ENCODE data around the gene ERMP1. TPM values are rescaled to one million over a fixed set of nuclear protein-coding genes. Genes with fewer than 3 reads are reported as not detected.

The ERMP1 gene
- total RNA-seq, 2 experiments from 2014 or later: 25.0 to 32.3 TPM

- Mint-ChIP-seq H3K4me1 (peaks cover 46% of the 10 kb centered on the region), H3K27ac (peak overlapping the region; percentile 71)
- no peak for ATAC-seq
Measured at GRCh38 chr9:5832071-5832537, 813 bp downstream of the ERMP1 start.

DNA sequence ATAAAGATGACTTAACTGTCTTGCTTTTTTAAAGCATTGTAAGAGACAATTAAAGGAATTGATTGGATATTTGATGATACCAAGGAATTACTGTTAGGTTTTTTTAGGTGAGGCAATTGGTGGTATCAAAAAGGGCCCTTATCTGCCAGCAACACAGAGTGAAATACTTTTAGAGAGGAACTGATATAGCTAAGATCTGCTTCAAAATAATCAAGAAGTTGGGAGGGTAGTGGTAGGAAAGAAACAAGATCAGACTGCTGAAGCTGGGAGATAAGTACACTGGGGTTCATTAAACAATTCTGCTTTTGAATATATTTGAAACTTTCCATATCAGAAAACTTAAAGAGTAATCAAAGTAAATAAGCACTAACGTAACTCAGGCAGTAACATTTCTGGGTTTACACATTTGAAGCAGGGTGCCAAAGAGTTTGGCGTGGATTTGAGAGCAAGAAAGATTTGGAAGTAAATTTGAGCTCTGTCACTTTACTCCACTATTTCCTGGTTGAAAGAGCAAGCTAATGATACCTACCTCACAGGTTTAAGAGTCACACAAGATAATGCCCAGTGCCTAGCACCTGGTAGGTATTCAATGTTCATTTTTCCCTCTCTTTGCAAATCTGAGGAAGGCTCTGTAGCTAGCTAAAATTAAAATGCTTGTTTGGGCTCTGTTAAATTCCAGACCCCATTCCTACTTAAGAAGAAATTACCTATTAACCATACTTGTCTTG is 6.9 kb downstream of the ERMP1 start:
- H3K27ac Mint-ChIP-seq: no peak overlapping the region
- CTCF ChIA-PET: interaction anchor here (1.0 to 1.5 kb wide), 3 partner anchors 60 to 225 kb away, joined by 3 to 5 read pairs (median 3); no protein-coding TSS in a partner anchor

More at GRCh38 chr9:5832071-5832537, 813 bp downstream of the ERMP1 start:
- Mint-ChIP-seq H3K4me3 (peak overlapping the region; percentile 94), H3K9me3 (ENCODE audit: low read depth) (no peaks in the 10 kb centered on the region), H3K27me3 (no peaks in the 10 kb centered on the region), H3K36me3 (peaks cover 25% of the 10 kb centered on the region)
- CTCF ChIA-PET: interaction anchor here (0.8 to 6.1 kb wide), 18 partner anchors 10 to 231 kb away, joined by 3 to 71 read pairs (median 4); no protein-coding TSS in a partner anchor
- no peak for DNase-seq

GRCh38 chr9:5825223-5825622 is 7.7 kb downstream of the ERMP1 start:
- ATAC-seq: peak; percentile 42
- H3K27me3 Mint-ChIP-seq: no peaks in the 10 kb centered on the region
- peak overlapping the region; percentile 60 for H3K27ac Mint-ChIP-seq
- H3K4me1 Mint-ChIP-seq: peaks cover 29% of the 10 kb centered on the region
- DNase-seq: no peak
- no peak overlapping the region for H3K4me3 Mint-ChIP-seq
- no peaks in the 10 kb centered on the region for H3K9me3 Mint-ChIP-seq (ENCODE audit: low read depth)
- CTCF ChIA-PET: interaction anchor here (1.2 kb wide), 1 partner anchor 60 kb away, joined by 3 read pairs; no protein-coding TSS in a partner anchor
- H3K36me3 Mint-ChIP-seq: peaks cover 52% of the 10 kb centered on the region

More for the DNA sequence above, 6.9 kb downstream of the ERMP1 start:
- ATAC-seq (no peak), DNase-seq (no peak)
- Mint-ChIP-seq H3K4me1 (peaks cover 36% of the 10 kb centered on the region), H3K9me3 (ENCODE audit: low read depth) (no peaks in the 10 kb centered on the region), H3K36me3 (peaks cover 54% of the 10 kb centered on the region), H3K27me3 (no peaks in the 10 kb centered on the region), H3K4me3 (no peak overlapping the region)

DNA sequence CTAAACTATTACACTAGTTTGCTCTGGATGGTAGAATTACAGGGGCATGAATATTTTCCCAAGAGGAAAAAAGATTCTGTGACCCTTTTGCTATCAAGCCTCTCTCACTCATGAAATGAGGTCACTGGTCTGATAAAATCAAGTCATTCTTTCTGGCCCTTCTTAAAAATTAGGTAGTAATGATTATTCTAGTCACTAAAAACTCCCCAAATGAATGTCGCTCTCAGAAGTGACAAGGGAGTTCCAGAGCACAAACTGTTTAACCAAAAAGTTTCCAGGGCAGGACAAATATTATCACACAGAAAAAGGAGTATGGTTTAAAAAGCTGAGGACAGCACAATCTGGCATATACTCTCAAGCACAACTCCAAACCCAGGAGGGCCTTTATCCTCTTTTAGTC is 12.5 kb downstream of the ERMP1 start:
- CTCF ChIA-PET: interaction anchor here (2.7 kb wide), 1 partner anchor 11 kb away, joined by 15 read pairs; the partner anchor contains the start of gene ERMP1
- no peak overlapping the region for H3K4me3 Mint-ChIP-seq
- DNase-seq (no peak), ATAC-seq (no peak)
- no peaks in the 10 kb centered on the region for H3K9me3 Mint-ChIP-seq (ENCODE audit: low read depth)
- H3K27ac Mint-ChIP-seq: no peak overlapping the region
- no peaks in the 10 kb centered on the region for H3K27me3 Mint-ChIP-seq
- peaks cover 53% of the 10 kb centered on the region for H3K36me3 Mint-ChIP-seq
- H3K4me1 Mint-ChIP-seq: peaks cover 6% of the 10 kb centered on the region

GRCh38 chr9:5819174-5819573 is 13.7 kb downstream of the ERMP1 start:
- Mint-ChIP-seq H3K4me1 (peaks cover 2% of the 10 kb centered on the region), H3K27ac (no peak overlapping the region), H3K36me3 (peaks cover 46% of the 10 kb centered on the region), H3K27me3 (no peaks in the 10 kb centered on the region), H3K9me3 (ENCODE audit: low read depth) (no peaks in the 10 kb centered on the region), H3K4me3 (no peak overlapping the region)
- DNase-seq (no peak), ATAC-seq (no peak)
- CTCF ChIA-PET: no interaction called here

DNA sequence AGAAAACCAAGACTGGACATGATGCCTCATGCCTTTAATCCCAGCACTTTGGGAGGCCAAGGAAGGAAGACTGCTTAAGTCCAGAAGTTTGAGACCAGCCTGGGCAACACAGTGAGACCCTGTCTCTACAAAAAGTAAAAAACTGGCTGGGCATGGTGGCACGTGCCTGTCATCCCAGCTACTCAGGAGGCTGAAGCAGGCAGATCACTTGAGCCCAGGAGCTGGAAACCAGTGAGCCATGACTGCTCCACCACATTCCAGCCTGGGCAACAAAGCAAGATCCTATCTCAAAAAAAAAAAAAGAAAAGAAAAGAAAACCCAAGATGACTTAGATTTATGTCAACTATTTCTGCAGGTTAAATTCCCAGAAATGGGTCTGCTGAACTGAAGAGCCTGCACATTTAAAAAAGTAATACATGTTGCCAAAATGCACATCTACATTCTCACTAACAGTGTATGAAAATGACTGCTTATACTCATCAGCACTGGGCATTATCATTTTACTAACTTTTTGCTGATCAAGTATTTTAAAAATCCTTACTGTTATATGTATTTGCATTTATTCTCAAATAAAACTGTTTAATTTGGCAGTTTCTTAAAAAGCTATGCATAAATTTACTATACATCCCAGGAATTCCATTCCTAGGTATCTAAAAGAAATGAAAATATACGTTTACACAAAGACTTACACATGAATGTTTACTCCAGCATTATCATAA is 14.3 kb downstream of the ERMP1 start:
- no peak overlapping the region for H3K4me3 Mint-ChIP-seq

GRCh38 chr9:5817862-5818261 is 15.1 kb downstream of the ERMP1 start:
- Mint-ChIP-seq H3K4me3 (no peak overlapping the region), H3K27ac (no peak overlapping the region), H3K36me3 (peaks cover 44% of the 10 kb centered on the region), H3K27me3 (no peaks in the 10 kb centered on the region), H3K9me3 (ENCODE audit: low read depth) (no peaks in the 10 kb centered on the region), H3K4me1 (peaks cover 5% of the 10 kb centered on the region)
- DNase-seq (no peak), ATAC-seq (no peak)
- CTCF ChIA-PET: interaction anchor here (1.3 kb wide), 1 partner anchor 15 kb away, joined by 4 read pairs; the partner anchor contains the start of gene ERMP1

More for the DNA sequence above, 14.3 kb downstream of the ERMP1 start:
- no peak for ATAC-seq
- CTCF ChIA-PET: no interaction called here
- Mint-ChIP-seq H3K27me3 (no peaks in the 10 kb centered on the region), H3K4me1 (peaks cover 5% of the 10 kb centered on the region), H3K9me3 (ENCODE audit: low read depth) (no peaks in the 10 kb centered on the region), H3K27ac (no peak overlapping the region), H3K36me3 (peaks cover 46% of the 10 kb centered on the region)
- no peak for DNase-seq

DNA sequence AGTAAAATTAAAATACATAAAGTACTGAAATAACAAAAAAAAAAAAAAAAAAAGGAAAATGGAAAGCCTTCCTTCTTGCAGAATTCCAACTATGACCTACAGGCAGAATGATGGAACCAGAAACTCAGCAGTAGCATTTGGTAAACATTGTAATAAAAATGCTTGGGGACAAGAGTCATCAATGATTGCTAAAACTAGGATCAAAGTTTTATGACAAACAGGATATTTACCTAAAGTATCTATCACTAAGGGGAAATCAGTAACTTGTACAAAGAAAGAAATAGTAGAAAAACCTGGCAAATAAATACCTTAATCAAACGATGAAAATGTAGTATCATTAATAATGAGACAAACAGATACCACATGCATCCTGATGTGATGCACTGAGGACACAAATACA is 17.5 kb downstream of the ERMP1 start:
- CTCF ChIA-PET: no interaction called here
- no peak overlapping the region for H3K4me3 Mint-ChIP-seq
- peaks cover 5% of the 10 kb centered on the region for H3K4me1 Mint-ChIP-seq
- ATAC-seq: no peak
- no peak for DNase-seq
- no peaks in the 10 kb centered on the region for H3K9me3 Mint-ChIP-seq (ENCODE audit: low read depth)
- no peaks in the 10 kb centered on the region for H3K27me3 Mint-ChIP-seq
- no peak overlapping the region for H3K27ac Mint-ChIP-seq
- peaks cover 52% of the 10 kb centered on the region for H3K36me3 Mint-ChIP-seq

DNA sequence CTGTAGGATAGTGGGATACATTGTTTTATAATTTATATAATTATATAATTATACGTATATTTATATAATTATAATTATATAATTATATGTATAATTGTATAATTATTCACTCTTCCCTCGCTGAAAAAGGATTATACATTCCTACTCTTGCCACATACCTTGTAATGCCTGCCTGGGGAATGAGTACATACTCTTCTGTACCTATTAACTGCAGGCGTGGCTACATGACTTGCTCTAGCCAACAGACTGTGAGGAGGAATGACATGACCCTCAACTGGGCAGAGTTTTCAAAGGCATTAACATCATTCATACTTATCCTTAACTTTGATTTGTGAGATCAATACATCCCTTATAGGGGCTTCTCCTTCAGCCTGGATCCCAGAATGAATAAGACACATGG is 19.1 kb downstream of the ERMP1 start:
- H3K36me3 Mint-ChIP-seq: peaks cover 55% of the 10 kb centered on the region
- H3K4me3 Mint-ChIP-seq: no peak overlapping the region
- H3K27me3 Mint-ChIP-seq: no peaks in the 10 kb centered on the region
- ATAC-seq (no peak), DNase-seq (no peak)
- CTCF ChIA-PET: no interaction called here
- no peak overlapping the region for H3K27ac Mint-ChIP-seq
- H3K4me1 Mint-ChIP-seq: peaks cover 5% of the 10 kb centered on the region
- H3K9me3 Mint-ChIP-seq (ENCODE audit: low read depth): no peaks in the 10 kb centered on the region

GRCh38 chr9:5811751-5812150 is 21.2 kb downstream of the ERMP1 start:
- Mint-ChIP-seq H3K9me3 (ENCODE audit: low read depth) (no peaks in the 10 kb centered on the region), H3K4me1 (peaks cover 5% of the 10 kb centered on the region), H3K27me3 (no peaks in the 10 kb centered on the region), H3K4me3 (no peak overlapping the region), H3K36me3 (peaks cover 57% of the 10 kb centered on the region), H3K27ac (no peak overlapping the region)
- no peak for ATAC-seq
- DNase-seq: no peak
- CTCF ChIA-PET: interaction anchor here (0.5 to 1.0 kb wide), 2 partner anchors 41 to 75 kb away, joined by 3 read pairs; no protein-coding TSS in a partner anchor

GRCh38 chr9:5805478-5805877 is 27.4 kb downstream of the ERMP1 start:
- no peak overlapping the region for H3K27ac Mint-ChIP-seq
- H3K9me3 Mint-ChIP-seq (ENCODE audit: low read depth): no peaks in the 10 kb centered on the region
- DNase-seq (no peak), ATAC-seq (no peak)
- CTCF ChIA-PET: no interaction called here
- H3K36me3 Mint-ChIP-seq: peaks cover 46% of the 10 kb centered on the region
- H3K4me1 Mint-ChIP-seq: peaks cover 5% of the 10 kb centered on the region
- no peak overlapping the region for H3K4me3 Mint-ChIP-seq
- H3K27me3 Mint-ChIP-seq: no peaks in the 10 kb centered on the region

DNA sequence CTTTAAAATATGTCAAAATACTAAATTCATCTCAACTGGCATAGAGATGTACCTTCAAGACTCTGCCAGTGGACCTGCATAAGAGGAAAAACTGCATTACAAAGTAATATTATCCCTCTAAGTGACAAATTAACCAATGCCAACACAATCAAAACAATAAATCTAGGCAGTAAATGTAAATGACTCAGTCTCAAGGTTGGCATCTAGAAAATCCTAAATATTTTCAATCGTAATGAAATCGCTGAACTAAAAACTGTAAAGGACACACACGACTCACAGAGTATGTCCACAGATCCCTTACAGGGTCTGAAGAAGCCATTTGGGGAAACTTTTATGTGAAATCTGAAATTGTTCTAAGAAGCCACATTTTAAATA is 31.2 kb downstream of the ERMP1 start:
- CTCF ChIA-PET: interaction anchor here (1.6 kb wide), 1 partner anchor 31 kb away, joined by 6 read pairs; the partner anchor contains the start of gene ERMP1
- no peak overlapping the region for H3K4me3 Mint-ChIP-seq
- H3K27me3 Mint-ChIP-seq: no peaks in the 10 kb centered on the region
- no peaks in the 10 kb centered on the region for H3K9me3 Mint-ChIP-seq (ENCODE audit: low read depth)
- DNase-seq: no peak
- no peak overlapping the region for H3K27ac Mint-ChIP-seq
- no peak for ATAC-seq
- H3K4me1 Mint-ChIP-seq: peaks cover 5% of the 10 kb centered on the region
- peaks cover 31% of the 10 kb centered on the region for H3K36me3 Mint-ChIP-seq

DNA sequence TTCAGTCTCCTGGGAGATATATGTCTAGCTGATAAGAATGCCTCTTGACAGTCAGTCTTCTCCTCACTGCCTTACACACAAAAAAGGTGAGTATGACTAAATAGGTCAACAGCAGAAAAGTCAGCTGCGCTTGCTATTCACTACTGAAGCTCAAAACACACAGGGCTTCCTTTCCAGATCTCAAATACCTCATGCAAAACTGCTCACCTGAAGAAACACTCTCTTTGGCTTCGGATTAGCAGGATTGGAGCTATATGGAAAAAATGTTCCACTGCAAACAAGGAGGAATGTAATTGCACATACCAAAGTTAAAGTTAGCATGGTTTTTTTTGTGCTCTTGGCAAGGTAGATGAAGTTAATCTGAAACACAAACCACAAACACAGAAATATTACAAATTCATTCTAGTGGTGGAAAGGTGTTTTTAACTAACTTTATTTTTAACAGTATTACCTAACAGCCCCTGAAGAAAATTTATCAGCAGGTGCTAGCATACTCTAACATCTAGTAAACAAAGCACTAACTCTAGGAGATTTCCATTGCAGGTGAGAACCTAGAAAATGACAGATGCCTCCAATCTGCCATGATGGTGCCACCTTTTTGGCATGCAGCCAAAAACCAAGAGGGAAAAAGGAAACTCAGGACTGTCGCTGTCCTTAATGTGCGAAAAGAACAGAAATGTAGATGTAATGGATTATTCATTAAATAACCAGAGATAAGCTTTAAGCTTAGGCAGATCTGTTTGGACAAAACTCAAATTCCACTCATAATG is 31.8 kb downstream of the ERMP1 start:
- ATAC-seq: no peak
- H3K4me3 Mint-ChIP-seq: no peak overlapping the region
- CTCF ChIA-PET: interaction anchor here (0.9 to 1.6 kb wide), 2 partner anchors 28 to 31 kb away, joined by 3 to 6 read pairs; partner anchors contain the start of gene ERMP1
- no peaks in the 10 kb centered on the region for H3K27me3 Mint-ChIP-seq
- H3K4me1 Mint-ChIP-seq: peaks cover 5% of the 10 kb centered on the region
- no peak for DNase-seq
- H3K9me3 Mint-ChIP-seq (ENCODE audit: low read depth): no peaks in the 10 kb centered on the region
- H3K36me3 Mint-ChIP-seq: peaks cover 36% of the 10 kb centered on the region
- no peak overlapping the region for H3K27ac Mint-ChIP-seq

All from activated CD8-positive, alpha-beta memory T cell treated with anti-CD3 and anti-CD28 coated beads, Interleukin-2, amount 10 ng/mL, durations not matched to agents 7 days and 5 days (primary cell).